GM21381 (cell line): ENCODE results near the gene IP6K2.
"Not testable (repeated sequence)": the region's sequence is repeated elsewhere in the genome, so short reads cannot be mapped to it uniquely, and the experiment has no call there.

Source experiments
- ATAC-seq: cut with Tn5 transposase; IDR thresholded peaks from one replicate; pipeline ENCODE4 v1.9.1; 2021; ENCODE audit warnings: mild to moderate bottlenecking, moderate library complexity; ENCODE audit not compliant: unreplicated experiment

The IP6K2 gene

GRCh38 chr3:48733752-48734518 lies 16.9 kb upstream of the IP6K2 start:
- ATAC-seq, result not testable (repeated sequence)

DNA sequence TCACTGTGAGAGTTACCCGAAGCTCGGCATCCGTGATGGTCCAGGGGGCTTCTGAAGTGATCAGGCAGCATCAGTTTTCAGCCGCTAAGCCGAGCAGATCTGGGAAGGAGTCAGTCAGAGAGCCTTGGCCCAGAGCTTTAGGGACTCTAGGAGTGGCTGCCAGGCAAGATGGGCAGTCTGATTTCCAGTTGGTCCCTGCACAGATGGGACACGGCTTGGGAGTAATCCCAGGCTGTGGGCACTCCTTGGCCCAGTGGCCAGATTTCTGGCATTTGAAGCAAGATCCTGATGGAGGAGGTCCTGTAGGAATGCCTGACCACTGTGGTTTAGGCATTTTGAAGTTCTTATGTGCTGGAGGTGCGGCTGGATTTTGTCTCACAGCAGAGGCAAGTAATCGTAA lies 10.5 kb upstream of the IP6K2 start:
- ATAC-seq, result no peak

- ATAC-seq, result not testable (repeated sequence)
Measured at GRCh38 chr3:48725185-48725855, 8.3 kb upstream of the IP6K2 start.

DNA sequence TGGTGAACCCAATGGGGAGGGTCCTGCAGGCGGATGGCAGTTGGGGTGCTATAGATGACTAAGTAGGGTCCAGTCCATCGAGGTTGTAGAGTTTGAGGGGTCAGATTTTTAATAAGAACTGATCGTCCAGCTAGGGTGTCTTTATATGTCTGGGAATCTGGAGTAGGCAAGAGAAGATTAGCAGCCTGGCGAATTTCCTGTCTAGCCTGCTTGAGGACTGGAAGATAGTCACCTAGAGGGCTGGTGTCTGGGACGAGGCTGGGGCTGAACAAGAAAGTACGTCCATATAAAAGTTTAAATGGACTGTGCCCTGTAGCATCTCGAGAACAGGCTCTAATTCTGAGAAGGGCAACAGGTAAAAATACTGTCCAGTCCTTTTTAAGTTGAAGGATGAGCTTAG lies 6.7 kb upstream of the IP6K2 start:
- no peak for ATAC-seq

- not testable (repeated sequence) for ATAC-seq
Measured at GRCh38 chr3:48723293-48723692, 6.3 kb upstream of the IP6K2 start.

DNA sequence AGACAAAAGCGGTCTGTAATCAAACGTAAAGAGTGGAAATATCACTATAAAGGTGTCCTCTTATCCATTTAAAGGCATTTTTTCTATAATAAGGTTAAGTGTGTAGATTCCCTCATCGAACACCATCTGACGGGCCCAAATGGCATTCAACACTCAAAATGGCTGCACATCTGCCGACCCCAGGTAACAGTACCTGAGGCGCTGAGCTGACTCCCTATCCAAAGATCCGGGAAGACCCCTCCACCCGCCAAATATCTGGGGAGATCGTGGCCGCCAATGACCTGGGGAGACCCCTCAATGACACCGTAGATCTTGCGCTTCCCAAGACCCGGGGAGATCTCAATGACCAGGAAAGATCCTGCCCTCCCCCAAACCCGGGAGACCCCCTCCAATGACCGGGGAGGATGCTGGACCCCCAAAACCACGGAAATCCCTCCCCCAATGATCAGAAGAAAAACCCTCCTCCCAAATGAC lies 476 bp downstream of the IP6K2 start:
- no peak for ATAC-seq

DNA sequence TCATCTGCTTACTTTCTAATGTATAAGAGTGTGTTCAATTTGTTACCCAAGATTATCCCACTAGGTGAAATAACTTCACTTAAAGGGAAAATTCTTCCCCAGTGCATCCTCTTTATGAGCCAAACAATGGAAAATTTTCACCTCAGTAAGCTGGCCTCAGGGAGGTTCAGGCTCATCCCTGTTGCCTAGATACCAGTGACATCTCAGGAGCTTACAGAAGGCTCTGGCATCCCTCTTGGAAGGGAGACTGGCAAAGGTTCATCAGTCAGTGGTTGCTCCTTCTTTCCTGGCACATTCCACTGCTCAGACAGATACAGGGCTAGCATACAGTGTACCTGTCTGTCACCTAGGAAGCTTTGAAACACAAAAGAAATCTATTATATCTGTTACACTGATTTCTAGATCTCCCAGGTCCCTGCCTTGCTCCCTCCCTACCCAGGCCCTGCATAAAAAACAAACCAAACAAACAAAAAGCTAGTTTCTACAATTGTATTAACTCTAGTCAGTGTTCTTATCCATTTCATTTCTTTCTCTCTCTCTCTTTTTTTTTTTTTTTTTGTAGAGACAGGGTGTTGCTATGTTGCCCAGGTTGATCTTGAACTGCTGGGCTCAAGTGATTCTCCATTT lies 1.7 kb downstream of the IP6K2 start:
- no peak for ATAC-seq

- no peak for ATAC-seq
Measured at GRCh38 chr3:48711727-48712126, 5.3 kb downstream of the IP6K2 start.

DNA sequence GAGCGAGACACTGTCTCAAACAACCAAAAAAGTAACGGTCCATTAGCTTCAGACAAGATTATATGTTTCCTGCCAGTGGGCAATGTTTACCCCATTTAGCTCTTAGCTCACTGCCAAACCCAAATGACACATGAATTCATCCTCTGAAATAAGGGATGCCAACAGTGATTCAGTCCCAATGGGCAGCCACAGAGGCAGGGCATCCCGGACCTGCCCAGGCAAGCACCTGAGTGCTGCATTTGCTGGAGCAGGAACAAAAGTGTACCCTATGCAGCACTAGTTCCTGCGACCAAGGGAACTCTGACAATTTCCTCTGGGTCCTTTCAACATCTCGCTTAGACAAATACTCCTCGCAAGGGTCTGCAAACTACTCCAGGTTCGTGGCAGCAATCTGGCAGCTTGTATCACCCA lies 8.0 kb downstream of the IP6K2 start:
- no peak for ATAC-seq

DNA sequence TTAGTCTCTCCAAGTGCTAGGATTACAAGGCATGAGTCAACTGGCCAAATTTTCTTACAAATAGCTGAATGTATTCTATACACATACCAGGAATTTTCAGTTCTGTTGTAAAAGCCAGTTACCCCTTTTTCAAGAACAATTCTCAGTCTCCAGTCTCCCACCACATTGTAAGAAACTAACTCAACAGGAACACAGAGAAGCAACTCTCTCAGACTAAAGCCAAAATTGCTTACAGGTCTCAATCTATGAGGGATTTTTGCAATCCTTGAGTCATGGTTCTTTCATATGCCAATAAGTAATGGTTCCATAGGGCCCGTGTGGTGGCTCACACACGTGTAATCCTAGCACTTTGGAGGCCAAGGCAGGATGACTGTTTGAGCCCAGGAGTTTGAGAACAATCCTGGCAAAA lies 8.5 kb downstream of the IP6K2 start:
- no peak for ATAC-seq

DNA sequence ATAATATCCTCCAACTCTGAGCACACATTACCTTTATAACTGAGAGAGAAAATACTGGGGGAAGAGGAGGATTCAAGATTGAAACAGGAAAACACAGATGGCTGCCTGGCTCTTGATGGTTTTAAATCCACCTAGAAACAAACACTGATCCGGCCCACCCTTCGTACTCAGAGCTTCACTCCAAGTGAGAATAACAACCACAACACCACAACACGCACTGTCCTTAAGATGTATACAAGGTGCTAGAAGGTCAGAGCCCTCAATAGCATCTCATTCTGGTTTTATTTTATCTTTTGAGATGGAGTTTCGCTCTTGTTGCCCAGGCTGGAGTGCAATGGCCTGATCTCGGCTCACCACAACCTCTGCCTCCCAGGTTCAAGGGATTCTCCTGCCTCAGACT lies 9.9 kb downstream of the IP6K2 start:
- ATAC-seq, result no peak

DNA sequence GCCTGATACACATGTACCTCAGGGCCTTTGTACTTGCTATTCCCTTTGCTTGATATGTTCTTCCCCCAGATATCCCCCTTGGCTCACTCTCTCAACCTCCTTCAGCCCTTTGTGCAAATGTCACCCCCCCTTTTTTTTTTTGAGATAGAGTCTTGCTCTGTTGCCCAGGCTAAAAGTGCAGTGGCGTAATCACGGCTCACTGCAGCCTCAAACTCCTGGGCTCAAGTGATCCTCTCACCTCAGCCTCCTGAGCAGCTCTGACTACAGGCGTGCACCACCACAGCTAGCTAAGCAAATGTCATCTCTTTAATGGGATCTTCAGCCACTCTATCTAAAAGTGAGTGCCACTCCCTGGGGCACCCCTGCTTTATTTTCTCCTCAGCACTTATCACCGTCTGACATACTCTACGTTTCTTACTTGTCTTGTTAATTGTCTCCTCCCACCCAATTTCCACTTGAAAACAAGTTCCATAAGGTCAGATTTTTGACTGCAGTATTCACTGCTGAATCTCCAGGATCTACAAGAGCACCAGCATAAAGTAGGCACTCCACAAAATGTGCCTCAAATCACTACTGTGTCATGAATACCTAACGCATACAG lies 14.6 kb downstream of the IP6K2 start:
- ATAC-seq, result no peak

GRCh38 chr3:48700731-48701405 lies 16.2 kb downstream of the IP6K2 start:
- ATAC-seq, result no peak

DNA sequence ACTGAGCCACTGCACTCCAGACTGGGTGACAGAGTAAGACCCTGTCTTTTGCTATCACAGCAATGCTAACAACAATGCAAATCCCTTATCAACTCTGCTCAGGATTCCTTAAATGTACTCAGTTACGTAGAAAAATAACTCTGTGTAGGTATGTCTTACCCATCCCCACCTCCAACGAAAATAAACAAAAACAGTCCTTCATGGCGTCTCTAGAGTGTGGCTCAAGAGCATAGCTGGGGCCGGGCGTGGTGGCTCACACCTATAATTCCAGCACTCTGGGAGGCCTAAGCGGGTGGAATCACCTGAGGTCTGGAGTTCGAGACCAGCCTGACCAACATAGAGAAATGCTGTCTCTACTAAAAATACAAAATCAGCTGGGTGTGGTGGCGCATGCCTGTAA lies 18.1 kb downstream of the IP6K2 start:
- ATAC-seq, result no peak

- no peak for ATAC-seq
Measured at GRCh38 chr3:48697952-48698351, 19.1 kb downstream of the IP6K2 start.

DNA sequence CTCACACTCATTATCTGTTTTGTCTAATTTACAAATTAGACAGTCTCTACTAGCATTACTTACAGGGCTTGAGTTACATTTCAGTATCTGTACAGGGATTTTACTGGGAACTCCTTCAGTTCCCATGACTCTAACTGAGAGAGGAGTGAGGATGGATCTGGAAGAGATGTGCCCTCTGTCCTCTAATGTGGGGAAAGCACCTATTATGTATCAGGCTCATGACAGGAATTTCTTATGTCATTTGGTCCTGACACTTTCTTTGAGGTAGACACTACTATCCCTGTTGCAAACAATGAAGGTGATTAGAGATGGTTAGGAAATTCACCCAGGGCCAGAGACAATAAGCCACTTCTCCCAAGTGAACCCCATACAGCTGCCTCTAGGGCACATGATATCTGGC lies 20.4 kb downstream of the IP6K2 start:
- ATAC-seq, result no peak

GRCh38 chr3:48696156-48696555 lies 20.9 kb downstream of the IP6K2 start:
- ATAC-seq, result no peak

- ATAC-seq, result no peak
Measured at GRCh38 chr3:48695393-48695753, 21.6 kb downstream of the IP6K2 start.

DNA sequence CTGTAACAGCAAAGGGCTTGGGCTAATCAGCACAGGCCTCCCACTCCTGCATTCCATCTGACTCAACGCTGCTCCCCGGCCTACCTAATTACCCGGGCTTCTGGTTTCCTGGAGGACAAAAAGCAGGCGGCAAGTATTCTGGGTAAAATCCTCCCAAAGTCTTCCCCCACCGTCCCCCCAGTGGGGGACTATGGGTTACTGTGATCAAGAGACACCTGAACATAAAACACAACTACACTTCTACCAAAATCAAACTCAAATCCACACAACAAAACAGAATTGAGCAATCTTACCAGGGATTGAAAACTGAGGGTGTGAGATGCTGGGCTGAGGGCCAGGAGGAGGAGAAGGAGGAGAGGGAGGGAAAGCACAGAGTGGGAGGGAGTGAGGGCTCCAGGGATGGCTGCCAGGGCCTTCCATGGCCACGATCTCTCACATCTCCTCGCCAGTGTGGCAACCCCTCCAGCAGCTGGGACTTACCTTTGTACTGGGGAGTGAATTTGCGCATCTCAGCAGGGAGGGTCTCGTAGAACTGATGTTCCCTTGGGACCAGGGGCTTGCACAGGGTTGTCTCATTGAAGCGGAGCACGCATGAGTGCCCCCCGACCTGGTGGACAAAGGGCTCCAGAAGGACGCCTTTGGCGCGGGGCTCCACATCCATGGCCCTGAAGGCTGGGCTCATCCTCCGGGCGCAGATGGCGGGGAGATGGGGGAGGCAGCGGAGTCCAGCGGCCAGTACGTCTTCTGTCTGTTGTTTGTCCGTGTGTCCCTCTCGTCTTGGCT lies 22.2 kb downstream of the IP6K2 start:
- ATAC-seq, result no peak

DNA sequence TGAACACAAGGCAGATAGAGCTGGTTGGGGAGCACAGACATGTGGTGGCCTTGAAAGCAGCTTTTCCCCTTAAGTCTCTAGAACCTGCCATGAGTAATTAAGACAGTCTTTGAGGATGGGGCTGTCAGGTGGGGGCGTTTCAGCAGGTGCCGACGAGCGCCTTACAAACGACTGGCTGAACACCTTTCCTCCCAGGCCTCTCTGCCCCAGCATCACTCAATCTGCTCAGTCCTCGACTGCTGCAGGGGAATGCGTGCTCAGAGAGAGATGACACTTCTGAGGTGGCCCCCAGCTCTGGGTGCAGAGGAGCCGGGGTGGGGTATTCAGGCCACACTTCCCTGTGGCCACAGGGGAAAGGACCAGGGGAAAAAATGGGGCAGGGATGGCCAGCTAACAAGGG lies 23.2 kb downstream of the IP6K2 start:
- ATAC-seq, result no peak
